DND-41 (cell line): ENCODE results near the gene C1QTNF12.

Experiments used
- CTCF ChIP-seq: IDR thresholded peaks from 2 replicates; pipeline ENCODE4 v1.5.1; 2012; ENCODE audit warnings: borderline replicate concordance, low read length, moderate library complexity, mild to moderate bottlenecking; ENCODE audit not compliant: poor library complexity, severe bottlenecking; ENCODE audit errors: extremely low read depth
- EZH2 ChIP-seq: IDR thresholded peaks from 3 replicates; pipeline ENCODE4 v1.6.1; 2012; ENCODE audit warnings: borderline replicate concordance, low read depth, mild to moderate bottlenecking, moderate library complexity, low read length, inconsistent platforms; ENCODE audit not compliant: severe bottlenecking

- TF ChIP-seq CTCF (no peak), EZH2 (no peak)
Observed at GRCh38 chr1:1213345-1214265, 32.9 kb downstream of the C1QTNF12 start, which contains the start of gene TNFRSF4.
